H1 (cell line): ENCODE results near the gene COA1. TPM values are rescaled to one million over a fixed set of nuclear protein-coding genes. Genes with fewer than 3 reads are reported as not detected.

Source experiments
- CTCF ChIA-PET: fragments of 300-600 bp; sonication (Branson Sonifier 250); formaldehyde crosslinking; loops from one replicate; lab custom pipeline; 2021; ENCODE audit not compliant: partially characterized antibody; lab: Charles Lee
- POLR2A ChIA-PET: fragments of 300-600 bp; sonication (Branson Sonifier 250); formaldehyde crosslinking; loops from one replicate; lab custom pipeline; 2021; ENCODE audit warnings: inconsistent platforms; ENCODE audit not compliant: partially characterized antibody; lab: Charles Lee
- DNase-seq, 2 experiments: peaks; one replicate each; pipeline versions ENCODE4 v3.0.0 to v3.0.0-alpha.2; 2010 to 2022; ENCODE audit warnings: low spot score in 2 of 2, low read depth in 1 of 2, mixed read lengths in 1 of 2
- FAIRE-seq: peaks from 2 replicates; lab custom pipeline; 2011; peaks lifted over from hg19 to GRCh38; lab: Jason Lieb, UNC
- H2AFZ ChIP-seq: 2 replicates; pipeline ENCODE4 v1.8.1; 2012; ENCODE audit warnings: low read length, inconsistent platforms
- H2AK5ac ChIP-seq: 2 replicates; pipeline ENCODE4 v1.6.1; 2013; ENCODE audit warnings: low read depth, low read length
- H2BK120ac ChIP-seq: replicated peaks from 2 replicates; pipeline ENCODE3; 2013; ENCODE audit warnings: low read depth, low read length, inconsistent platforms
- H2BK12ac ChIP-seq: 2 replicates; pipeline ENCODE4 v1.6.1; 2013; ENCODE audit warnings: low read depth, low read length
- H2BK15ac ChIP-seq: 2 replicates; pipeline ENCODE4 v1.6.1; 2013; ENCODE audit warnings: low read length
- H2BK20ac ChIP-seq: 2 replicates; pipeline ENCODE4 v1.6.1; 2013; ENCODE audit warnings: low read length
- H2BK5ac ChIP-seq: 2 replicates; pipeline ENCODE4 v1.6.1; 2013; ENCODE audit warnings: low read depth, low read length
- H3K14ac ChIP-seq: 2 replicates; pipeline ENCODE4 v1.6.1; 2013; ENCODE audit warnings: inconsistent platforms; ENCODE audit not compliant: insufficient read length
- H3K18ac ChIP-seq: 2 replicates; pipeline ENCODE4 v1.6.1; 2013; ENCODE audit warnings: low read length; ENCODE audit errors: extremely low read depth
- H3K23ac ChIP-seq: 2 replicates; pipeline ENCODE4 v1.6.1; 2013; ENCODE audit warnings: inconsistent platforms; ENCODE audit not compliant: insufficient read length
- H3K23me2 ChIP-seq: 2 replicates; pipeline ENCODE4 v1.6.1; 2013; ENCODE audit warnings: low read depth, low read length
- H3K27ac ChIP-seq: 2 replicates; pipeline ENCODE4 v1.6.1; 2011; ENCODE audit warnings: low read depth, low read length, inconsistent platforms
- H3K27me3 ChIP-seq, 4 experiments: replicated peaks in 1 of 4; 1 replicate in 1 of 4; 2 replicates in 3 of 4; pipeline versions ENCODE4 v1.6.1 to v1.8.1; 2011 to 2013; ENCODE audit warnings: low read length in 3 of 4, mild to moderate bottlenecking in 3 of 4, inconsistent platforms in 2 of 4, mixed read lengths in 2 of 4, moderate library complexity in 1 of 4; ENCODE audit not compliant: control insufficient read depth in 3 of 4, insufficient read depth in 3 of 4; ENCODE audit errors: extremely low read depth in 1 of 4
- H3K36me3 ChIP-seq, 4 experiments: 2 replicates each; pipeline versions ENCODE4 v1.6.1 to v1.8.1; 2011 to 2013; ENCODE audit warnings: mild to moderate bottlenecking in 4 of 4, low read length in 3 of 4, moderate library complexity in 2 of 4, control low read depth in 1 of 4, inconsistent platforms in 1 of 4; ENCODE audit not compliant: insufficient read depth in 4 of 4, control insufficient read depth in 2 of 4
- H3K4ac ChIP-seq: replicated peaks from 2 replicates; pipeline ENCODE3; 2013; ENCODE audit warnings: low read length, low read depth, mixed read lengths, inconsistent platforms; ENCODE audit not compliant: insufficient read length
- H3K4me1 ChIP-seq, 4 experiments: replicated peaks in 1 of 4; 1 replicate in 1 of 4; 2 replicates in 3 of 4; pipeline versions ENCODE4 v1.6.1 to v1.8.1; 2011 to 2013; ENCODE audit warnings: low read length in 3 of 4, inconsistent platforms in 2 of 4, mixed read lengths in 1 of 4; ENCODE audit not compliant: insufficient read depth in 4 of 4, control insufficient read depth in 3 of 4
- H3K4me2 ChIP-seq, 2 experiments: 2 replicates each; pipeline versions ENCODE4 v1.6.1 to v1.8.1; 2011 to 2013; ENCODE audit warnings: low read depth in 2 of 2, low read length in 2 of 2, control low read depth in 1 of 2, inconsistent platforms in 1 of 2, mild to moderate bottlenecking in 1 of 2; ENCODE audit not compliant: insufficient read depth in 1 of 2
- H3K4me3 ChIP-seq, 4 experiments: fragments of 200-600, 300-600 bp in 1 of 4; sonication (generic), shearing (Covaris generic), sonication (Bioruptor Twin) in 1 of 4; 2 replicates each; pipeline versions ENCODE4 v1.5.1 to v1.8.1; 2011 to 2016; ENCODE audit warnings: low read length in 4 of 4, low read depth in 3 of 4, control low read depth in 2 of 4, inconsistent platforms in 2 of 4, mild to moderate bottlenecking in 2 of 4, mixed read lengths in 1 of 4, moderate library complexity in 1 of 4; ENCODE audit not compliant: insufficient read depth in 2 of 4; ENCODE audit errors: extremely low read depth in 1 of 4
- H3K56ac ChIP-seq: replicated peaks from 2 replicates; pipeline ENCODE3; 2013; ENCODE audit warnings: low read depth, mild to moderate bottlenecking, mixed read lengths, low read length, inconsistent platforms; ENCODE audit not compliant: insufficient read length
- H3K79me1 ChIP-seq: 2 replicates; pipeline ENCODE4 v1.6.1; 2013; ENCODE audit warnings: low read depth, low read length, control low read depth
- H3K79me2 ChIP-seq, 2 experiments: 2 replicates each; pipeline versions ENCODE4 v1.6.1 to v1.8.1; 2012 to 2013; ENCODE audit warnings: low read length in 2 of 2, mild to moderate bottlenecking in 2 of 2, inconsistent platforms in 1 of 2; ENCODE audit not compliant: insufficient read depth in 2 of 2, control insufficient read depth in 1 of 2
- H3K9ac ChIP-seq, 4 experiments: replicated peaks in 1 of 4; 1 replicate in 1 of 4; 2 replicates in 3 of 4; pipeline versions ENCODE4 v1.6.1 to v1.8.1; 2011 to 2013; ENCODE audit warnings: low read depth in 3 of 4, low read length in 3 of 4, control low read depth in 2 of 4, mild to moderate bottlenecking in 2 of 4, moderate library complexity in 2 of 4, inconsistent platforms in 1 of 4; ENCODE audit errors: extremely low read depth in 1 of 4
- H3K9me3 ChIP-seq, 2 experiments: 2 replicates each; pipeline versions ENCODE4 v1.6.1 to v1.8.1; 2012 to 2013; ENCODE audit warnings: mild to moderate bottlenecking in 2 of 2, moderate library complexity in 2 of 2, control low read depth in 1 of 2, inconsistent platforms in 1 of 2, low read depth in 1 of 2, low read length in 1 of 2, mixed read lengths in 1 of 2; ENCODE audit not compliant: insufficient read depth in 2 of 2
- H4K20me1 ChIP-seq, 2 experiments: replicated peaks in 1 of 2; 2 replicates each; pipeline versions ENCODE3 to v1.8.1; 2011 to 2013; ENCODE audit warnings: inconsistent platforms in 2 of 2, low read length in 2 of 2, mild to moderate bottlenecking in 1 of 2; ENCODE audit not compliant: insufficient read depth in 2 of 2, control insufficient read depth in 1 of 2
- H4K5ac ChIP-seq: 2 replicates; pipeline ENCODE4 v1.6.1; 2013; ENCODE audit warnings: low read length, low read depth, mixed read lengths, inconsistent platforms; ENCODE audit not compliant: insufficient read length
- H4K8ac ChIP-seq: 2 replicates; pipeline ENCODE4 v1.8.0; 2013; ENCODE audit warnings: mild to moderate bottlenecking, moderate library complexity, low read length, inconsistent platforms; ENCODE audit not compliant: insufficient read depth; ENCODE audit errors: extremely low read depth
- H4K91ac ChIP-seq: replicated peaks from 2 replicates; pipeline ENCODE3; 2013; ENCODE audit warnings: low read length, mixed read lengths, inconsistent platforms; ENCODE audit not compliant: insufficient read length
- ASH2L ChIP-seq: fragments of 200-600, 300-600 bp; sonication (generic); IDR thresholded peaks from one replicate; pipeline ENCODE4 v1.7.1; 2017; ENCODE audit warnings: low read length
- BACH1 ChIP-seq: IDR thresholded peaks from 2 replicates; pipeline ENCODE4 v1.6.1; 2012; ENCODE audit warnings: low read length, improper control_type of control experiment
- CEBPB ChIP-seq: IDR thresholded peaks from 2 replicates; pipeline ENCODE4 v1.6.1; 2012; ENCODE audit warnings: low read depth, low read length
- EGR1 ChIP-seq: IDR thresholded peaks from 2 replicates; pipeline ENCODE4 v1.6.1; 2011; ENCODE audit warnings: low read depth, low read length, borderline replicate concordance
- GABPA ChIP-seq: IDR thresholded peaks from 2 replicates; pipeline ENCODE4 v1.6.1; 2011; ENCODE audit warnings: mild to moderate bottlenecking, low read length, moderate library complexity, borderline replicate concordance; ENCODE audit not compliant: insufficient read depth
- JUN ChIP-seq: IDR thresholded peaks from 2 replicates; pipeline ENCODE4 v1.6.1; 2011; ENCODE audit warnings: low read depth, mild to moderate bottlenecking, improper control_type of control experiment, low read length
- KDM4A ChIP-seq: IDR thresholded peaks from one replicate; pipeline ENCODE4 v1.7.1; 2012; ENCODE audit warnings: low read depth, mild to moderate bottlenecking, moderate library complexity, low read length, inconsistent platforms; ENCODE audit not compliant: severe bottlenecking
- MAFK ChIP-seq: IDR thresholded peaks from 2 replicates; pipeline ENCODE4 v1.6.1; 2012; ENCODE audit warnings: low read depth, mild to moderate bottlenecking, improper control_type of control experiment, low read length
- PHF8 ChIP-seq: fragments of 200-600 bp; sonication (generic); conservative IDR thresholded peaks from 2 replicates; pipeline ENCODE4 v1.7.1; 2012; ENCODE audit warnings: low read depth, mild to moderate bottlenecking, inconsistent platforms, low read length, moderate library complexity
- WGBS, 2 experiments: shearing (Covaris generic) in 1 of 2; methylation state at CpG; one replicate each; pipeline versions ENCODE4 v1.1.6 to v1.1.7; 2013 to 2015; ENCODE audit warnings: low lambda C conversion rate in 2 of 2, mixed read lengths in 2 of 2, inconsistent platforms in 1 of 2, low coverage in 1 of 2, missing lambda C conversion rate in 1 of 2; ENCODE audit not compliant: insufficient replicate concordance in 2 of 2, insufficient coverage in 1 of 2, insufficient read length in 1 of 2; ENCODE audit errors: extremely low coverage in 1 of 2, missing lambda C conversion rate in 1 of 2; 5-methylcytosine and 5-hydroxymethylcytosine counted together
- polyA plus RNA-seq, 7 experiments: library from polyadenylated mRNA; depleted of rRNA in 3 of 7; stranded (reverse) in 5 of 7; unstranded in 2 of 7; fragments of >200 nt in 5 of 7; fragments of 200-250 nt in 2 of 7; gene quantifications; 1 replicate in 5 of 7; 2 replicates in 1 of 7; 4 replicates in 1 of 7; pipeline versions ENCODE4 v1.2.1 to v1.2.3, GENCODE V29; 2011 to 2013; ENCODE audit warnings: missing spikeins in 2 of 7, mixed read lengths in 2 of 7
- total RNA-seq: library from RNA; stranded (reverse); fragmentation: NEBNext Ultra II Directional; extraction: Animal tissue kit (Norgen Biotek cat#: 25700); gene quantifications from 2 replicates; pipeline ENCODE4 v1.2.1, GENCODE V29; 2021
- TF ChIP-seq, protein P1 (sequence below): IDR thresholded peaks from 2 replicates; pipeline ENCODE4 v1.6.1; 2011; ENCODE audit warnings: low read depth, mild to moderate bottlenecking, low read length; ENCODE audit not compliant: insufficient read depth

Gene COA1
- total and polyA plus RNA-seq, 2 of the 8 experiments (the other 6 are each of a cell fraction or from before 2014, with no cell fraction given): 98.6 to 143 TPM

DNA sequence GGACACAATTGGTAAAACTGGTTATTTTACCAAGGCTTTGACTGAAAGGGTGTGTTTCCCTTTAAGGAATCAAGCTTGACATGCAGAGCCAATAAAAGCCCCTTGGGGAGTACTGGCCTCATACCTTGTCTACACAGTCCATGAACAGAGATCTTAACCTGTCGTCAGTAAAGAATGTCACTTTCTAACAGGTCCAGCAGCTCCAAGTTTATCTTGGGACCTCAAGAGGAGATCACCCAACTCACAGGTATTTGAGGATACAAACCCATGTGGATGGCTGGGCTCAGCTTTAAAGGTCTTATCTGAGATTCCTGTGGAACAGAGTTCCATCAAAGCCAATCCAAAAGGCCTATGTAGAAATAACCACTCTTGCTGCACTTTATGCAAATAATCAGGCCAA lies 61.3 kb downstream of the COA1 start:
- Histone ChIP-seq H3K23me2 (no peaks in the 10 kb centered on the region), H3K4me2 (no peak overlapping the region), H3K79me2 (peaks cover 4 to 95% of the 10 kb centered on the region in 2 experiments; a peak in 3 of 4 replicates), H2BK15ac (no peak overlapping the region), H3K9ac (no peak overlapping the region), H3K4me3 (no peak overlapping the region), H2BK12ac (no peak overlapping the region)
- no peak for DNase-seq
- no peak for FAIRE-seq
- TF ChIP-seq KDM4A (no peak), JUN (no peak), GABPA (no peak), ASH2L (no peak), PHF8 (no peak), MAFK (no peak), BACH1 (no peak), EGR1 (no peak), CEBPB (no peak)
- TF ChIP-seq, protein P1, sequence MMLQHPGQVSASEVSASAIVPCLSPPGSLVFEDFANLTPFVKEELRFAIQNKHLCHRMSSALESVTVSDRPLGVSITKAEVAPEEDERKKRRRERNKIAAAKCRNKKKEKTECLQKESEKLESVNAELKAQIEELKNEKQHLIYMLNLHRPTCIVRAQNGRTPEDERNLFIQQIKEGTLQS: no peak
- TF ChIP-seq, all 59 proteins: peak for 0
- Histone ChIP-seq H4K5ac (no peak overlapping the region), H3K27ac (no peak overlapping the region), H2AFZ (no peak overlapping the region), H3K4ac (no peak overlapping the region), H2AK5ac (no peak overlapping the region), H3K9me3 (peaks cover 0 to 9% of the 10 kb centered on the region in 2 experiments; a peak in 1 of 4 replicates), H2BK20ac (no peak overlapping the region), H3K27me3 (no peaks in the 10 kb centered on the region), H2BK120ac (no peak overlapping the region), H4K20me1 (peaks cover 0 to 3% of the 10 kb centered on the region in 2 experiments), H3K4me1 (no peaks in the 10 kb centered on the region; a peak in 2 of 7 replicates), H3K36me3 (peaks cover 0 to 4% (median under 1%) of the 10 kb centered on the region in 4 experiments; a peak in 2 of 8 replicates), H4K8ac (no peak overlapping the region), H3K79me1 (peaks cover 2% of the 10 kb centered on the region; the same call in 1 of the 2 replicates), H2BK5ac (no peak overlapping the region), H4K91ac (no peak overlapping the region), H3K56ac (no peak overlapping the region), H3K18ac (no peak overlapping the region), H3K14ac (no peak overlapping the region), H3K23ac (no peak overlapping the region)
- ChIA-PET POLR2A (interaction anchor here (1.5 to 2.1 kb wide), 2 partner anchors 12 to 62 kb away, joined by 4 to 5 read pairs; partner anchors contain the start of gene COA1), CTCF (no interaction called here)
- 85% methylated on average over 1 of the region's 1 CpG; no CpG with 5 or more reads in 1 of the 2 experiments for WGBS, 2 experiments
